ENCODE measurements around the gene AATK. TPM values are rescaled to one million over a fixed set of nuclear protein-coding genes. Genes with fewer than 3 reads are reported as not detected.

The AATK gene
- polyA plus RNA-seq, 1 of the 3 experiments (the other 2 are of a cell fraction): 0.51 TPM

- ChIA-PET CTCF (interaction anchor here (1.1 to 4.3 kb wide), 9 partner anchors 13 to 319 kb away, joined by 3 to 42 read pairs (median 6); no protein-coding TSS in a partner anchor), POLR2A (interaction anchor here (0.6 to 1.2 kb wide), 3 partner anchors 16 to 50 kb away, joined by 3 to 4 read pairs (median 3); no protein-coding TSS in a partner anchor)
- Histone ChIP-seq H3K4me2 (peak within 1 kb of the TSS; percentile 84), H3K4me3 (ENCODE audit: low read depth in 2 of 2, low read length in 1 of 2) (peak within 1 kb of the TSS; percentile 46 to 53), H3F3A (replicated peaks; ENCODE audit: insufficient read depth) (peaks cover 12% of the 10 kb centered on the region), H2AFZ (ENCODE audit: low read depth) (no peak within 1 kb of the TSS), H3K27ac (ENCODE audit: low read depth in 2 of 2, low read length in 1 of 2) (peak within 1 kb of the TSS in 1 of 2 experiments; percentile 85; a peak in 2 of 4 replicates), H3K9me3 (no peaks in the 10 kb centered on the region), H3K4me1 (ENCODE audit: control insufficient read depth in 1 of 2, insufficient read depth in 2 of 2, low read depth in 1 of 2, low read length in 1 of 2) (peaks cover 0 to 26% of the 10 kb centered on the region in 2 experiments; a peak in 1 of 4 replicates), H4K20me1 (ENCODE audit: insufficient read depth) (no peaks in the 10 kb centered on the region), H3K9me2 (no peaks in the 10 kb centered on the region), H3K27me3 (ENCODE audit: insufficient read depth) (peaks cover 22% of the 10 kb centered on the region; the same call in 1 of the 2 replicates), H3K36me3 (replicated peaks in 1 of 2; ENCODE audit: control insufficient read depth in 1 of 2, insufficient read depth in 2 of 2, low read length in 1 of 2) (no peaks in the 10 kb centered on the region), H3K79me2 (ENCODE audit: insufficient read depth) (no peaks in the 10 kb centered on the region), H3K9ac (no peak within 1 kb of the TSS)
- TF ChIP-seq YY1 (IDR thresholded peaks at IDR 0.05; ENCODE audit: low read depth) (no peak), MXI1 (IDR thresholded peaks at IDR 0.05; ENCODE audit: low read depth, low read length) (0 out of 2 replicates have a peak, but pooled peaks have one; percentile 18), FOXJ3 (CRISPR knock-in tag; IDR thresholded peaks at IDR 0.05) (0 out of 2 replicates have a peak, but pooled peaks have one; percentile 15)
- 23% methylated on average over 30 of the region's 46 CpGs for WGBS (ENCODE audit: low lambda C conversion rate)
- DNase-seq: no peak
These were observed 582 bp downstream of the AATK start, which contains the start of gene PVALEF for GRCh38 chr17:81165246-81166032. TSS of gene PVALEF (plus strand) at chr17:81165507. CDS start at chr17:81181227, 15,720 bp downstream.

DNA sequence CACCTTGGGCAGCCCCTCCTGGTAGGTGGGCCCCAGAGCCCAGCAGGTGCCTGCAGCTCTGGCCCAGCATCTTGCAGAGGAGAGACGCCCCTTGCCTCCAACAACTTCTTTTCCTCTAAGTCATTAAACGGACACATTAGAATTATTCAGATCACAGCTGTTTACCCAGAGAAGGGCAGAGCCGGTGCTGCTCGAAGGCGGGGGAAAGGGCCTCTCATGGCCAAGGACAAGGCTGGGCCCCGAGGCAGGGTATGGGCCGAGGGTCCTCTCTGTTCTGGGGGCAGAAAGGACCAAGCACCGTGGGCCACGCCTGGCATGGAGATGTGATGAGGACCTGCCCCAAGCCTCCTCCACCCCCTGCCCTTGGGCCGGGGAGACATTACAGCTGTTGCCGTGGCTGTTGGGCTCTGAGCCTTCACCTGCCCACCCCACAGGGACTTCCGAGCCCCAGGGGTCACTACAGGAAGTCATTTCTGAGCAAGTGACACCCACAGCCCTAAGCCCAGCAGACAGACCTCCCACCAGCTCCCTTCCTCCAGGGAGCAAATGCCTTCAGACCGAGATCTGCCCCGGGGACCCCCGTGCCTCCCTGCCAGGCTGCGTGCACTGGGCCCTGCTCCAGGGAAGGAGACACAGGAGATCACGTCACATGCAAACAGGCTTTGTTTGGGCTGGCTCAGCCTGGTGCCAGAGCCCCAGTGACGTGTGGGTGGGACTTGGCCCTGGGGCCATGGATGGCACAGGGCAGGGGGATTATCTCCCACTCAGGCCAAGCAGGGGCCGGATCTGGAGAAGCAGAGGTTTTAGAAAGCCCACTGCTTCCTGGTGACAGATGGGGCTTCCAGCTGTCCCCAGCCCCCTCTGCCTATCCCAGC is 1.4 kb downstream of the AATK start:
- POLR2A ChIA-PET: interaction anchor here (0.6 to 1.2 kb wide), 3 partner anchors 15 to 49 kb away, joined by 3 to 4 read pairs (median 3); no protein-coding TSS in a partner anchor
- no peak overlapping the region for H3K4me2 ChIP-seq
- peak overlapping the region in 1 of 2 experiments; percentile 85; a peak in 2 of 4 replicates for H3K27ac ChIP-seq (ENCODE audit: low read depth in 2 of 2, low read length in 1 of 2)
- peak; percentile 94 for DNase-seq
- WGBS (ENCODE audit: low lambda C conversion rate): 79% methylated on average over 14 of the region's 19 CpGs
- H3K79me2 ChIP-seq (ENCODE audit: insufficient read depth): no peaks in the 10 kb centered on the region
- no peak overlapping the region for H2AFZ ChIP-seq (ENCODE audit: low read depth)
- peaks cover 22% of the 10 kb centered on the region; the same call in 1 of the 2 replicates for H3K27me3 ChIP-seq (ENCODE audit: insufficient read depth)
- no peak overlapping the region for H3K9ac ChIP-seq
- H4K20me1 ChIP-seq (ENCODE audit: insufficient read depth): no peaks in the 10 kb centered on the region
- peaks cover 0 to 26% of the 10 kb centered on the region in 2 experiments; a peak in 1 of 4 replicates for H3K4me1 ChIP-seq (ENCODE audit: control insufficient read depth in 1 of 2, insufficient read depth in 2 of 2, low read depth in 1 of 2, low read length in 1 of 2)
- no peaks in the 10 kb centered on the region for H3K9me3 ChIP-seq
- H3K36me3 ChIP-seq (replicated peaks in 1 of 2; ENCODE audit: control insufficient read depth in 1 of 2, insufficient read depth in 2 of 2, low read length in 1 of 2): no peaks in the 10 kb centered on the region
- TF ChIP-seq MXI1 (IDR thresholded peaks at IDR 0.05; ENCODE audit: low read depth, low read length) (peak; percentile 69; the same call in 1 of the 2 replicates), YY1 (IDR thresholded peaks at IDR 0.05; ENCODE audit: low read depth) (no peak), GATA2 (CRISPR knock-in tag; IDR thresholded peaks at IDR 0.05) (peak; percentile 37; the same call in 1 of the 2 replicates), EP300 (IDR thresholded peaks at IDR 0.05; ENCODE audit: borderline replicate concordance in 1 of 2, low read depth in 1 of 2, low read length in 1 of 2) (peak in 1 of 2 experiments; percentile 36; a peak in 1 of 4 replicates), RAD21 (IDR thresholded peaks at IDR 0.05; ENCODE audit: low read length) (0 out of 2 replicates have a peak, but pooled peaks have one; percentile 1)
- CTCF ChIA-PET: interaction anchor here (0.6 to 4.3 kb wide), 11 partner anchors 11 to 1372 kb away, joined by 3 to 42 read pairs (median 4); no protein-coding TSS in a partner anchor
- no peaks in the 10 kb centered on the region for H3K9me2 ChIP-seq
- peaks cover 12% of the 10 kb centered on the region for H3F3A ChIP-seq (replicated peaks; ENCODE audit: insufficient read depth)
- peak overlapping the region in 1 of 2 experiments; percentile 46; a peak in 1 of 4 replicates for H3K4me3 ChIP-seq (ENCODE audit: low read depth in 2 of 2, low read length in 1 of 2)
